GDM1 (cell line): Measurements from ENCODE around the gene TECPR1.

Experiments used
- DNase-seq: peaks from one replicate; lab custom pipeline; 2025; lab: John Stamatoyannopoulos, UW

Gene TECPR1, protein sequence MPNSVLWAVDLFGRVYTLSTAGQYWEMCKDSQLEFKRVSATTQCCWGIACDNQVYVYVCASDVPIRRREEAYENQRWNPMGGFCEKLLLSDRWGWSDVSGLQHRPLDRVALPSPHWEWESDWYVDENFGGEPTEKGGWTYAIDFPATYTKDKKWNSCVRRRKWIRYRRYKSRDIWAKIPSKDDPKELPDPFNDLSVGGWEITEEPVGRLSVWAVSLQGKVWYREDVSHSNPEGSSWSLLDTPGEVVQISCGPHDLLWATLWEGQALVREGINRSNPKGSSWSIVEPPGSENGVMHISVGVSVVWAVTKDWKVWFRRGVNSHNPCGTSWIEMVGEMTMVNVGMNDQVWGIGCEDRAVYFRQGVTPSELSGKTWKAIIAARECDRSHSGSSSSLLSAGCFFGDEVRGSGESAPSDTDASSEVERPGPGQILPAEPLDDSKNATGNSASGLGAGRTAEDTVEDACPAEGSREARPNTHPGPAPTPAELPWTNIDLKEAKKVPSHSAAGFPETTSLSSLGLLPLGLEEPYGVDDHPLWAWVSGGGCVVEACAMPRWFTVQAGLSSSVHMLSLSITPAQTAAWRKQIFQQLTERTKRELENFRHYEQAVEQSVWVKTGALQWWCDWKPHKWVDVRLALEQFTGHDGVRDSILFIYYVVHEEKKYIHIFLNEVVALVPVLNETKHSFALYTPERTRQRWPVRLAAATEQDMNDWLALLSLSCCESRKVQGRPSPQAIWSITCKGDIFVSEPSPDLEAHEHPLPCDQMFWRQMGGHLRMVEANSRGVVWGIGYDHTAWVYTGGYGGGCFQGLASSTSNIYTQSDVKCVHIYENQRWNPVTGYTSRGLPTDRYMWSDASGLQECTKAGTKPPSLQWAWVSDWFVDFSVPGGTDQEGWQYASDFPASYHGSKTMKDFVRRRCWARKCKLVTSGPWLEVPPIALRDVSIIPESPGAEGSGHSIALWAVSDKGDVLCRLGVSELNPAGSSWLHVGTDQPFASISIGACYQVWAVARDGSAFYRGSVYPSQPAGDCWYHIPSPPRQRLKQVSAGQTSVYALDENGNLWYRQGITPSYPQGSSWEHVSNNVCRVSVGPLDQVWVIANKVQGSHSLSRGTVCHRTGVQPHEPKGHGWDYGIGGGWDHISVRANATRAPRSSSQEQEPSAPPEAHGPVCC

GRCh38 chr7:98251601-98252424 lies at the start of gene TECPR1:
Gene TECPR1, minus strand, starts transcription at chr7:98252232. Its CDS starts 6,086 bp downstream, at chr7:98246146.
- DNase-seq = peak; percentile 73

DNA sequence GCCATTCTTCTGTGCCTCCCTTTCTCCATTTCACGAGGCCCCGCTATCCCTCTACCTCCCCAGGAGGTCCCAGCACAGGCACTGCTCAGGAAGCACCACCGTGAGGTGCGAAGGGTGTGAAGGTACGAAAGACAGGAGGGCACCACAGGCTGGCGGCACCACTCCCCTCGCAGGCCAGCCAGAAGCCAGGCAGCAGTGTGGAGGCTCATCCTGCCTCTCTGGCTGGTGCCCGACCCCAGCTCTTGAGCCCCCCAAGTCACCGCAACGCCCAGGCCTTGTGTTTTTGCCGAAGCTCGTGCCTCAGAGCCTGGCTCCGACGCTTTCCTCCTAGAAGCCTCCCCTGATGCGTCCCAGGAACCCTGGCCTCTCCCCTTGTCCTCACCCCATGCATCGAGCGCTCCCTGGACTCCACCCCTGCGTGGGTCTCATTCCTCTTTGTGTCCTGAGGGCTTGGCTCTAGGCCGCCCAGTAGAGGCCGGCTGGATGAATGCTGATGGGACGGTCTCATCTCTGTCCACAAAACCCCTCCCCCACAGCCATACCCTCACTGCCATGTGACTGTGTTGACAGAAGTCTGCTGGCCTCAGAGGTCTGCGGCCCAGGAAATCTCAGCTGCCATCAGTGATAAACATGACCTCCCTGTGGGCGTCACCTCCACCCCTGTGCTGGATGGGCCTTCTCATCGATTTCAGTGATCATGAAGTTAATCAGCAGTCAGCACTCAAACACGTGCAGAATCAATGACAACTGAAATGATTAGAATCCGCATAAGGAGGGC lies 48.8 kb upstream of the TECPR1 start:
- DNase-seq = no peak

DNA sequence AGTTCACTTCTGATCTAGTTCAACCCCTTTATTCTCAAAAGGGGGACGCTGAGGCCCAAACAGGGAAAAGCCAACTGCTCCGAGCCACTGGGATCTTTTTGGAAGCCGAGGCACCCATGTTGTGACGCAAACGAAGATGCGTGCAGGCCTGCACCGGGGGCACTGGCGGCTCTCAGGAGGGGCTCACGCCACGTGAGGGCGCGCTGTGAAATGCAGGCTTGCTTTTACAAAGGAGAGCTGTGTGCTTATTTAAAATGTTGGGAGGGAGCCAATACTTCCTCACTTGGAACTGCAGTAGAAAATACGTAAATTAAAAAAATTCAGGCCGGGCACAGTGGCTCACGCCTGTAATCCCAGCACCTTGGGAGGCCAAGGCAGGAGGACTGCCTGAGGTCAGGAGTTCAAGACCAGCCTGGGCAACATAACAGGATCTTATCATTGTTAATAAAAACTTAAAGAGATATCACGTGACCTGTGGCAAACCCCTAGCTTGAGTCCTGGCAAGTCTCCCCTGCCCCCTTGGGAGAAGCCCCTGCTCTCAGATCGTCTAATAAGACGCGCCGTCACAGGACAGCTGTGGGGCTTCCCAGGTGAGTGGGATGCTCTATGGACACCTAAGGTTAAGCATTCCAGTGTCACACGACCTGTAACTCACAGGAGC lies 45.7 kb upstream of the TECPR1 start:
- no peak for DNase-seq

- no peak for DNase-seq
Observed at GRCh38 chr7:98296833-98297232, 44.8 kb upstream of the TECPR1 start.

- no peak for DNase-seq
Observed at GRCh38 chr7:98295467-98296192, 43.6 kb upstream of the TECPR1 start.

GRCh38 chr7:98294798-98295382 lies 42.9 kb upstream of the TECPR1 start:
- no peak for DNase-seq

DNA sequence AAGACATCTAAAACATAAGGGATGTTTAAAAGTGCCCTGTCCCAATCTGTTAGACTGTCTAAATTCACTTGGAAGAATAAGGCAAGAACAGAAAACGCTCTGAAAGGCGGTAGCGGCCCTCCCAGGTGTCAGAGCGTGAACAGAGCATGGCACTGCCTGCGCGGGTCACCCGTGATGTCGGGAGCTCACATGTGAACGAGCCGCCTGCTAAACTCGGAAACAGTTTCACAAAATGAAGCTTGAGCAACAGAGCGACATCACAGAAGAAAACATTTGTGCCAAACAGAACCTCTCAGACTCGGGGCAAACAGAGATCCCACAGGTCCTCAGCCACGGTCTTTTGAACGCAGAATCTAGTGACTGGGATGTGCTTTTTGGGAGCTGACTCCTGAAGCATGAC lies 42.3 kb upstream of the TECPR1 start:
- no peak for DNase-seq

DNA sequence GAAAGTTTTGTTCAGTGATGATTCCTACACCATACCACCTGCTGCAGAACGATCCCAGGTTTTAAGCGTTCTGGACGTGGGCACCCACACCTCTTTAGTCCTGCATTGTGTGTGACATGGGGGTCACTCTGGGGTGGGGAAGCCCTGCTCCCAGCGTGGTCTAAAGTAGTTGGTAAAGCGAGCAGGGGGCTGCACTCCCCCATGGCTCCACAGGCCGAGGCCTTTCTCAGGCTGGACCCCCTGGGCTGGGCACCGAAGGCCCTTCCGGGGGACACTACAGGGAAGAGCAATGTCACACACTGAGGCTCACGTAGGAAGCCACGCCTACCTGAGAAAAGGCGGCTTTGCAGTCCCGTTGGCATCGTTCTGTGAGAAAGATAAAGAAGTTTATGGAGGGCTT lies 41.7 kb upstream of the TECPR1 start:
- DNase-seq = no peak

GRCh38 chr7:98293265-98293664 lies 41.2 kb upstream of the TECPR1 start:
- no peak for DNase-seq

GRCh38 chr7:98291717-98292116 lies 39.7 kb upstream of the TECPR1 start:
- no peak for DNase-seq

DNA sequence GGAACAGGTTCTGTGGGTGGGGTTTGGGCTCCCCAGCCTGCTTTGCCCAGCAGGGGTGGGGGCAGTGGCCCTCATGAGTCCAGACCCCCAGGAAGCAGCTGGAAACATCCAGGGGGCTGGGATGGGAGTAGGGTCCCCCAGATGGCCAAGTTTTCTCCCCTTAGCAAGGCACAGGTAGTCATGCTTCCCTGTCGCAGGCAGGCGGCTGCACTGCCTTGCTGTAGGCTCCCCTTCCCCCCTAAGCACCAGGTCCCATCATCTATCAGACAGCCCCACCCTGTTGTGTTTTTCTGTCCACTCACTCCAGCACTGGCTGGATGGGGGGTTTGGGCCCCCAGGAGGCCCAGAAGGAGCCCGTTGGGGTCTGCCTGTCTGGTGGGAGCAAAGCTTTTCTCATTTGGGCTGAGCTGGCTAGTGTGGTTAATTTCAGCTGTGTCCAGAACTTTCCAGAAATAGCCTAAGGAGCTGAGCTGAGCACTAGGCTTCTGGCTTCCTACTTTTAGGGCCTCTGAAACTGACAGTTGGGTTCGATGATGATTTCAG lies 37.4 kb upstream of the TECPR1 start:
- DNase-seq = no peak

- DNase-seq = no peak
Observed at GRCh38 chr7:98288064-98288823, 36.2 kb upstream of the TECPR1 start.

DNA sequence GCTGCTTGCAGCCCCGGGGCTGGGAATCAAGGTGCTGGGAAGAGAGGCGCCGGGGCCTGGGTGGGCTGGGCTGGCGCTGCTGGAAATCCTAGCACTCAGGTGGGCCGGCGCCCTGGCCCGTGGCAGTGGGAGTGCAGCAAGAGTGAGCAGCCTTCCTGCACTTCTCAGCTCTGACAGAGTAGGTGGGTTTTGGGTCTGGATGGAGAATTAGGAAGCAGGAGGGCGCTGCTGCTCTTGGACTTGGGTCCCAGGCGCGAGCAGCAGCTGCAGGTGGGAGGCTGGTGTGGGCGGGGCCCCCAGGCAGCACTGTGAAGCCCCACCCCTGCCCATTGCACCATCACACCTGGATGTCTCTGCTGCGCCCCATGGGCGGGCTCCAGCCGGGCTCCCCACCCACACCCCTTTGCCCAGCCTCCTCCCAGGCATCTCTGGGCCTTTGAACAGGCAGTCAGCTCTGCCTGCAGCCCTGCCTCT lies 35.5 kb upstream of the TECPR1 start:
- no peak for DNase-seq

- DNase-seq = no peak
Observed at GRCh38 chr7:98286701-98287485, 34.9 kb upstream of the TECPR1 start.

GRCh38 chr7:98286093-98286539 lies 34.1 kb upstream of the TECPR1 start:
- no peak for DNase-seq

- DNase-seq = no peak
Observed at GRCh38 chr7:98285157-98286092, 33.4 kb upstream of the TECPR1 start.
